Hematopoietic multipotent progenitor cell treated with erythropoietin and hydrocortisone succinate and interleukin-3 and kit ligand, for 6 days (in vitro differentiated cells): ENCODE results near the gene LMF2.
"Not testable (repeated sequence)": the region's sequence is repeated elsewhere in the genome, so short reads cannot be mapped to it uniquely, and the experiment has no call there.

Source experiments
- DNase-seq: peaks from one replicate; pipeline ENCODE4 v3.0.0-alpha.2; 2015

The LMF2 gene

DNA sequence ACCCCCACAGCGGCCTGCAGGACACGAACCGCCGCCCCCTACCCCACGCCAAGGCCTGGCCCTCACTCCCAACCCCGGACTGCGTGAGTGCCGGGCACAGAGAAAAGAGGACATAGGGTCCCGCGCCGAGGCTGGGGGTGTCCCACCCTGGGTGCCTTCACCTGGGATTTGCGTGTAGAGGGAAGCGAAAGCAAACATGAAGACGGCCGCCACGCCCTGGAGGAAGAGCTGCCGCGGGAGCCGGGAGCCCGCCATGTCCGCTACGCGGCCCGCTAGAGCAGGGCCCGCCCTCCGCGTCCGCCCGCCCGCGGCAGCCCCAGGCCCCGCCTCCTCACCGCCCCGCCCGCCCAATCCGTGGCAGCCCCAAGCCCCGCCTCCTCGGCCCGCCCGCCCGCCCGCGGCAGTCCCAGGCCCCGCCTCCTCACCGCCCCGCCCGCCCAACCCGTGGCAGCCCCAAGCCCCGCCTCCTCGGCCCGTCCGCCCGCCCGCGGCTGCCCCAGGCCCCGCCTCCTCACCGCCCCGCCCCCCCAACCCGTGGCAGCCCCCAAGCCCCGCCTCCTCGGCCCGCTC is at the start of gene LMF2:
LMF2 (minus strand) TSS at position 282 of the 570 bp plus-strand sequence; CDS start at position 255, 27 bp downstream.
- DNase-seq, result no peak

DNA sequence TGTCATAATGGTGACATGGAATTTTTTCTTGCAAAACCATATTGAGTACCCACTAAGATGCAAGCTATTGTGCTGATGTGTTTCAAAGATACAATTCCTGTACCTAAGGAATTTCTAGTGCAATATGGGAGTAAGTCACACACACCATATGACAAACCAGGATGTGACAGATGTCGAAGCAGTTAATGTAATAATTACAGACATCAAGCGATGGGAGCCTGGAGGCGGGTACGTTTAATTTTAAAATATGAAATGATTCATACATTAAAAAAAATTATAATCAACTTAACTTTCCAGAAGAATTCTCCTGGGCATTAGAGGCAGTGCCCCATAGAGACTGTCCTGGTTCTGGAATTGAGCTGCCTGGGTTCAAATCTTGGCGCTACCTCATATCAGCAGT is 49.2 kb upstream of the LMF2 start:
- no peak for DNase-seq

GRCh38 chr22:50553310-50553709 is 45.8 kb upstream of the LMF2 start:
- no peak for DNase-seq

GRCh38 chr22:50551160-50551752 is 43.8 kb upstream of the LMF2 start:
- DNase-seq, result no peak

DNA sequence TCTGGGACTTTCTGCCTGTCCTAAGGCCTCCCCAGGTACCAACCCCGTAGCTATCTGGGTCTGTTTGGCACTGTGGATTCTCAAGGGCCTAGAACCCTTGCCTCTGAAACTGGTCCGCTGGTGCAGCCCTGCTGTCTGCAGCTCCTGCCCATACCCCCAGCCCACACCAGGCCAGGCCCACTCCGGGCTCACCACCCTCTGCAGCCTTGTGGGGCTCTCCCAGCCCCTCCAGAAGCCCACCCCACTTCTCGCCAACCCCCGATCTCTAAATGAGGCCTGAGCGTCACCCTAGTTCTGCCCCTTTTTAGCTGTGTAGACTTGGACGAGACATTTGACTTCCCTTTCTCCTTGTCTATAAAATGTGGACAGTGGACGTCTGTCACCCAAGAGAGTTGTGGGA is 42.9 kb upstream of the LMF2 start:
- DNase-seq, result no peak

DNA sequence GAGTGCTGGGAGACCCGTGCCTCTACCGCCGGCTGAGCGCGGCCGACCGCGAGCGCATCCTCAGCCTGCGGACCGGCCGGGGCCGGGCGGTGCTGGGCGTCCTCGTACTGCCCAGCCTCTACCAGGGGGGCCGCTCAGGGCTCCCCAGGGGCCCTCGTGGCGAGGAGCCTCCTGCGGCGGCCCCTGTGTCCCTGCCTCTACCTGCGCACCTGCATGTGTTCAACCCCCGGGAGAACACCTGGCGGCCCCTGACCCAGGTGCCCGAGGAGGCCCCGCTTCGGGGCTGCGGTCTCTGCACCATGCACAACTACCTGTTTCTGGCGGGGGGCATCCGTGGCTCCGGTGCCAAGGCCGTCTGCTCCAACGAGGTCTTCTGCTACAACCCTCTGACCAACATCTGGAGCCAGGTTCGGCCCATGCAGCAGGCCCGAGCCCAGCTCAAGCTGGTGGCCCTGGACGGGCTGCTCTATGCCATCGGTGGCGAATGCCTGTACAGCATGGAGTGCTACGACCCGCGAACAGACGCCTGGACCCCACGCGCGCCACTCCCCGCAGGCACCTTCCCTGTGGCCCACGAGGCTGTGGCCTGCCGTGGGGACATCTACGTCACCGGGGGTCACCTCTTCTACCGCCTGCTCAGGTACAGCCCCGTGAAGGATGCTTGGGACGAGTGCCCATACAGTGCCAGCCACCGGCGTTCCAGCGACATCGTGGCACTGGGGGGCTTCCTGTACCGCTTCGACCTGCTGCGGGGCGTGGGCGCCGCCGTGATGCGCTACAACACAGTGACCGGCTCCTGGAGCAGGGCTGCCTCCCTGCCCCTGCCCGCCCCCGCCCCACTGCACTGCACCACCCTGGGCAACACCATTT is 41.7 kb upstream of the LMF2 start:
- no peak for DNase-seq

GRCh38 chr22:50548040-50548920 is 40.8 kb upstream of the LMF2 start:
- no peak for DNase-seq

- no peak for DNase-seq
Observed at GRCh38 chr22:50547263-50547985, 39.9 kb upstream of the LMF2 start.

- DNase-seq, result no peak
Observed at GRCh38 chr22:50546326-50547262, 39.1 kb upstream of the LMF2 start.

- DNase-seq, result peak; percentile 68
Observed at GRCh38 chr22:50545522-50546325, 38.2 kb upstream of the LMF2 start, which contains the start of gene KLHDC7B. Gene KLHDC7B (plus strand): TSS chr22:50545899. CDS start chr22:50546244, 345 bp downstream.

GRCh38 chr22:50544746-50545253 is 37.3 kb upstream of the LMF2 start:
- DNase-seq, result peak; percentile 66

DNA sequence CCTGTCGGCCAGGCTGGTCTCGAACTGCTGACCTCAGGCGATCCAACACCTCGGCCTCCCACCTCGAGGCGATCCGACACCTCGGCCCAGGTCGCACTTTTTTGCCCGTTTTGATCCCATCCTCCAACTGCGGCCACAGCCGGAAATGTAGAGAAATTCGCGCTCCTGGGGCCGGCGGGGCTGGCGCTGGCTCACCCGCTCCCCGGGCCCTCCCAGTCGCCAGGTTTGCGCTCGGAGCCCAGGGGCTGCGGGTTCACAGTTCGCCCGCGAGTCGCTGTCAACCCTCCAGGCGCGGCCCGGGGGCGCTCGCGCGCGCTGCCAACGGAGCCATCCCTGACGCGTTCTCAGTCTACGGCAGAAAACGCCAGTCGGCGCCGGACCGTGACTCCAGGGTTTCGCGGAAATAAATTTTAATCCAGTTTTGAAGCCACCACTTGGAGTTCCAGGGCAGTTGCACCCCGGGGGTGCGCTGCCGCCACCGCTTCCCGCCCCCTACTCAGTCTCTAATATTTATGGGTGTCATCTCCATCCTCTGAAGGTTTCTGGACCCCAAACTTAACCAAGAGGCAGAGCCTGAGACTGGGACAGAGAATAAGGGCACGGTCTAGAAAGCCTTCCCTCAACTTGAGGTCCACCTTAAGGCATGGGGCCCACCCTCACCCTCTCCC is 36.7 kb upstream of the LMF2 start:
- peak; percentile 87 for DNase-seq

- peak; percentile 49 for DNase-seq
Observed at GRCh38 chr22:50542416-50542927, 35.0 kb upstream of the LMF2 start.

- not testable (repeated sequence) for DNase-seq
Observed at GRCh38 chr22:50541667-50542026, 34.1 kb upstream of the LMF2 start.

DNA sequence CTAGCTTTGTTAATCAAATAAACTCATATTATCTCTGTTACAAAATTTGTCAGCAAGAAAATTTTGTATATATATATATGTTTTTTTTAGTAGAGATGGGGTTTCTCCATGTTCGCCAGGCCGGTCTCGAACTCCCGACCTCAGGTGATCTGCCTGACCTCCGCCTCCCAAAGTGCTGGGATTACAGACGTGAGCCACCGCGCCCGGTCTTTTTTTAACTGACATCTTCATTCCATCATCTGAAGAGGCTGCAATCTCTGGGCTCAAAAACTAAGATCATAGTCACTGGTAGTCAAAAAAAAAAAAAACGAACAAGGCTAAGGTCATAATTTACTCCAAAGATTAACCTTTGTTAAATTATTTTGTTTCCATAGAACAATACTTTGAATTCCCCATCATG is 32.9 kb upstream of the LMF2 start:
- no peak for DNase-seq

DNA sequence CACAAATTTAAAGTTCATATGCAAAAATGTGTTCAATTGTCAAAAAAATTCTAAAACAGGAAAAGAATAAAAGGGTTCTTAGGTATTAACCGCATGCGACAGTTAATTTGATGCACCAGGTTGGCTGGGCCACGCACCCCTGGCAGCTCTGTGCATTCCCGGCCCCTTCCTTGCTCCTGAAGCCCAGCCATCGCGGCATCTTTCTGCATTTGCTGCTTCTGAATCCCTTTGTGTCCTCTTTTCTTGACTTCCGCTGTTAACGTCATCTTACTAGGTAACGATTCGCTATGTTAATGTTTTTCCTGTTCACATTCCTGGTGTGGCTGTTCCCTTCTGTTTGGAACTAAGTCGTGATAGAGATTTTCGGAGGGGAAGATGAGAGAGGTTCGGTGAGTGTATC is 30.3 kb upstream of the LMF2 start:
- DNase-seq, result no peak

DNA sequence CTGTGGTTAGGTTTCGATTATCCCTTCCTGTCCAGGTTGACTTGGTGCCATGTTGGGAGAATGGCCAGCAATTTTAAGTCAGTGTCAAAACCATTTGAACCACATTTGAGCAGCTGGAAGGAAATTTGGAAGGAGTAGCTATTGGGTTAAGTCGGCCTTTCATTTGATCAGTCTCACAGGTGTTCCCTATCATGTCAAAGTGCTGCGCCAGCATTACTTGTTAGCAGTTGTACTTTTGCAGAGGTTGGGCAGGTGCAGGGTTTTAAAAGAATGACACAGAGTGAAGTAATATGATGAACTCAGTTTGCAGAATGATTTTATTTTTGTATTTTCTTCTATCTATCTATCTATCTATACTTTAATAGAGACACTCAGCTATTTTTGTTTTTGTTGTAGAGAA is 28.7 kb upstream of the LMF2 start:
- DNase-seq, result no peak

GRCh38 chr22:50535113-50535512 is 27.6 kb upstream of the LMF2 start:
- no peak for DNase-seq
